ENCODE measurements around the gene TRIO.

TRIO gene

GRCh38 chr5:14450018-14450524, 306.9 kb downstream of the TRIO start:
- no peak for DNase-seq (ENCODE audit: low read depth, low spot score)

DNA sequence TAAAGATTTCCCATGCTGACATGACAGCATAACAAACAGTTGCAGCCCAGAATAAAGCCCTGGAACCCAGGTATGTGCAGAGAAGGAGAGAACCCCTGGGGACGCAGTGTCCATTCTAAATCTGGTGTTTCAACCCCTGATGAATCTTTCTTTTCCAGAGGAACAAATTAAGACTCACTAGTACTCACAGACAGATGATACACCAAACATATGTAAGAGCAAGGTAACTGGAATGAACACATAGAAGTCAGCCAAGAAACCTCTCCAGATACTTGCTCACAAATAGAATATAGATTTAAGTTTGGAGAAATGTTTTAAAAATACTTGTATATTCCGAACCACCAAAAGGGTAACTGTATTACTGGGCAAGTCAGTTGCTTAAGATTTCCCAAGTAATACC, 307.6 kb downstream of the TRIO start:
- no peak for DNase-seq (ENCODE audit: low read depth, low spot score)

DNA sequence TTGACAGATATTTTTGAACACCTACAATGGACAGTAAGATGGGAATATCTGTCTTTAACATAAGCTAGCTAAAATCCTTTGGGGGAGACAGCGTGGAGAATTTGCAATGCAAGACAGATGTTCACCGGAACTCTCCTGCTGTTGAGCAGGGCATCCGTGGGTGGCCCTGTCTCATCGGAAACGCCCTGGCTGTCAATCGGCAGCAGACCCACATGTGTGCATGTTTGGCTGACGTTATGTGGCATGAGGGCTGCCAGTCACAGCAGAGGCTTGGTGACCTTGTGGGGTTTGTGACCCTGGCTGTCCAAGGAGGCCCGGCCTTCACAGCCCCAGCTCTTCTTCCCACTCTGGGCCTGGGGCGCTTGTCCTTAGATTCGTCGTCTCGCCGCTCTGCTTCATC, 308.7 kb downstream of the TRIO start:
- DNase-seq (ENCODE audit: low read depth, low spot score): no peak

- DNase-seq (ENCODE audit: low read depth, low spot score): no peak
Observed at GRCh38 chr5:14452685-14453454, 309.7 kb downstream of the TRIO start.

GRCh38 chr5:14453481-14453880, 310.3 kb downstream of the TRIO start:
- no peak for DNase-seq (ENCODE audit: low read depth, low spot score)

- DNase-seq (ENCODE audit: low read depth, low spot score): no peak
Observed at GRCh38 chr5:14455814-14456321, 312.7 kb downstream of the TRIO start.

GRCh38 chr5:14457476-14457875, 314.3 kb downstream of the TRIO start:
- DNase-seq (ENCODE audit: low read depth, low spot score): no peak

GRCh38 chr5:14458414-14458813, 315.3 kb downstream of the TRIO start:
- no peak for DNase-seq (ENCODE audit: low read depth, low spot score)

DNA sequence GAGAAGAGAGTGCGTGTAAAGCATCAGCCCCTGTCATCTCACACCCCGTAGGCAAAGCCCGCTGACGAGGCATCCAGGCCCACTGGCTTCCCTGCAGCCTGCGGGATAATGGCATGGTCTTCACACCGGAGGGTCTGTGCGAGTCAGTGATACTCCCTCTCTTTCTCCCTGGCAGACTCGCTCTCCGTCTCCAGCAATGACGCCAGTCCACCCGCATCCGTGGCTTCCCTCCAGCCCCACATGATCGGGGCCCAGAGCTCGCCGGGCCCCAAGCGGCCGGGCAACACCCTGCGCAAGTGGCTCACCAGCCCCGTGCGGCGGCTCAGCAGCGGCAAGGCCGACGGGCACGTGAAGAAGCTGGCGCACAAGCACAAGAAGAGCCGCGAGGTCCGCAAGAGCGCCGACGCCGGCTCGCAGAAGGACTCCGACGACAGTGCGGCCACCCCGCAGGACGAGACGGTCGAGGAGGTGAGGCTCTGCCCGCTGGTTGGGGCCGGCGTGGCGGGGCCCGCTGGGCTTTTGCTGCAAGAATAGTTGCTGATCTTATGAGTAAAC, 317.8 kb downstream of the TRIO start:
- no peak for DNase-seq (ENCODE audit: low read depth, low spot score)

DNA sequence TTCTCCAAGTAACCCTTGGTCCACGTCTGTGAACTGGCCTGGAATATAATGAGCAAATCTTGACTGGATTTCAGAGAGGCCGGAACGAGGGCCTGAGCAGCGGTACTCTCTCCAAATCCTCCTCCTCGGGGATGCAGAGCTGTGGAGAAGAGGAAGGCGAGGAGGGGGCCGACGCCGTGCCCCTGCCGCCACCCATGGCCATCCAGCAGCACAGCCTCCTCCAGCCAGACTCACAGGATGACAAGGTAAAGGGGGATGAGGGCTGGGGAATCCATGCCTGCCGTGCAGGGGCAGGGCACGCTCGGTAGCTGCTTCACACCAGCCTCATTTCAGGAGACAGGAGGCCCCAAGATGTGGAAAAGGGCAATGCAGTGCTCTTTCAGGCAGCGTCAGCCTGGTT, 319.5 kb downstream of the TRIO start:
- no peak for DNase-seq (ENCODE audit: low read depth, low spot score)

DNA sequence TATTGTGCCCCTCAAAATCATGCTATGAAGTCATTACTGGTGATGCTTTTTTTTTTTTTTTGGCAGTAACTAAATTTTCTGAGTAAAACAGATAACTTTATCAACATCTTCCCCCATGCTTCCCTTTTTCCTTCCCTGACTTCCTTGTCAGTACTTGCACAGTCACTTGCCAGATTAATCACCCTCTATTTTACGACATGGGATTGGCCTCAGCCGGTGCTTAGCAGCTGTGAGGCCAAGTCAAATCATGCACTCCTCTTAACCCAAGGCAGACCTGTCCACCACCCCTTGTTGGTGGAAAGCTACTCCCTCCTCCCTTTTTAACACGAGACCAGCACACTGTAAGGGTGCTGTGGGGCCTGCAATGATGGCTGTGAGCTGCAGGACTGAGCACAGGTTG, 320.5 kb downstream of the TRIO start:
- no peak for DNase-seq (ENCODE audit: low read depth, low spot score)

DNA sequence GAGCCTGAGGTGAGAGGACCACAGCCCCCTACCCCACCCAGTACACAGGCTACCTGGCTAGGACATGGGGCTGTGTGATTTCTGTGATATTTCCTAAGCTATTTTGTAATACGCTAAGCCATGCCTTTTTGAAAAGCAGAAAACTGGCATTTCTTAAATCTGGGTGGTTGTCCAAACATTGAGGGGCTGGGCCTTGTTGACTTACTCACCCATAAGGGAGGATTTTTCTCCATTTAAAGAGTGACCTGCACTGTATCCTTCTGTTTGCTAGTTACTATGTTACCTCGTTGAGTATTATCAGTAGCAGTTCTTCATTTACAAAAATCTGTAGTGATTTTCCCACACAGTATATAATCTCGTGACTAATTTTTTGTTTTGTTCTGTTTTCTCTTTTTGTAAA, 321.0 kb downstream of the TRIO start:
- DNase-seq (ENCODE audit: low read depth, low spot score): no peak

GRCh38 chr5:14464671-14465070, 321.5 kb downstream of the TRIO start:
- DNase-seq (ENCODE audit: low read depth, low spot score): no peak

DNA sequence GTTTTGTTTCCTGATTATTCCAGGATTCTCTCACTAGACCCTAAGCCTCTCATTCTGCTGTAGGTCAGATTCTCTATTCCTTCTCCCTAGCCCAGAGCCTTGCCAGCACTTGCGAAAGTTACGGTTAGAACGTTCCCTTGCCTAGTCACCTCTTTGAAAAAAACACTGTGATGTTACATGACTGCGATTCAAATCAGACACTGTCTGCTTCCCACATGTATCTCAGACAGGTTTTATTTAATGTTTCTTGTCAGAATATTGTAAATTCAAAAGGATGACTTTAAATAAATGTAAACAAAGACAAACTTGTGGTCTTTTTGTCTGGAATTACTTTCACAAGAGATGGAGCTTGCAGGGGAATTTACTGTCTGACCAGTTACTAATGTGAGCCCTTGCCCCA, 322.0 kb downstream of the TRIO start:
- no peak for DNase-seq (ENCODE audit: low read depth, low spot score)

DNA sequence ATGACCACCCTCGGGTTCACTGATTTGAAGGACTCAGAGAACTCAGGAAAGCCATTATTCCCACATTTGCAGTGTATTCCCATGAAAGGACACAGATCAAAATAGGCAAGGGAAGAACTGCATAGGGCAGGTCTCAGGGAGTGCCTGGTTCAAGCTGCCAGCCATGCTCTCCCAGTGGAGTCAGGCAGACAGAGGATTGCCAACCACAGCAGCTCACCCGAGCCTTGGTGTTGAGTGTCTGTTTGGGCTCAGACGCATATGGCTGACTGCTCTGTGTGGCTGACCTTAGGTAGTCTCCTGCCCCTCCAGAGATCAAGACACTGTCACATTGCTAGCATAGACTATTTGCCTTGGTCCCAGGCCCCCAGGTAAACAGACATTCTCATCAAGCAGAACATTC, 322.6 kb downstream of the TRIO start:
- no peak for DNase-seq (ENCODE audit: low read depth, low spot score)

GRCh38 chr5:14467251-14467650, 324.1 kb downstream of the TRIO start:
- no peak for DNase-seq (ENCODE audit: low read depth, low spot score)

- DNase-seq (ENCODE audit: low read depth, low spot score): no peak
Observed at GRCh38 chr5:14467886-14468285, 324.7 kb downstream of the TRIO start.

GRCh38 chr5:14469551-14470377, 326.6 kb downstream of the TRIO start:
- DNase-seq (ENCODE audit: low read depth, low spot score): no peak

DNA sequence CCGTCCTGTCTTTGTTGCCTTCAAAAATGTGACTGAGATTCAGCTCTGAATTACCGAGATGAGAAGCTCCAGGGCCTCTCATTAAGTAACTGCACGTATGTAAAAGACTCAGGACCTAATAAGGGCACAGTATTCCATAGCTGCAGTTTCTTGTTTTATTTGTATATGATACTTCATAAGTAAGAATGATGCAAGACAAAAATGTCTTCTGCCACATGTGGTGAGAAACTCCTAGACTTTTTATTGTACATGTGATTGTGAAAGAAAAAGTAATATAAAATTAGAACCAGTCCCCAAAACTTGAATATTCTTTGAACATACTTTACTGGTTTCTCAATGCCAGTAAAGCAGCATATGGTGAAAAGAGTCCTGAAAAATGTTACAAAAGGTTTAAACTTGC, 328.4 kb downstream of the TRIO start:
- DNase-seq (ENCODE audit: low read depth, low spot score): no peak

DNA sequence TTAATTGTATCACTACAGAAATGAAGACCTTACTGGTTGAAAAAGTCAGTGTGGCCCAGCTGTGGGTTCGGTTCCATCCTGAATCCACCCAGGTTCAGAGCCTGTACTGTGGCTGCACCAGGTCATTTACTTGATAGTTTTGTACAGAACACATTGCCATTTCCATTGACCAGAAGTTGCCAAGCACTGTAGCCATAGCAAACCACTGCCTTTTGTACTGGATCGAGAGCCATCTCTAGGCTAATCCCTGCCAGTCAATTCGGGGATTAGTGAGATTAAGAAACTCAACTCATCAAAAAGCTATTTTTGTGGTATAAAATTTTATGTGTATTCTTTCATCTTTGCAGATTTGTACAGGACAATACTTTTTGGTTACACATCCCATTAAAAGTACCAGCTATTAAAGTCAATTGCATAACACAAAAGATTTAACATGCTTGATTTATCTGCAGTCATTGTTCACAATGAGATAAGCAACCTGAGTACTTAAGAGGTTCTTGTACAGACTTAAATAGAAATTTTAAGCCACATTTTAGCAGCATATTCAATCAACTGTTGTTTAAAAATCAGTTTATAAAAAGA, 329.9 kb downstream of the TRIO start:
- DNase-seq (ENCODE audit: low read depth, low spot score): no peak

GRCh38 chr5:14475045-14475444, 331.9 kb downstream of the TRIO start:
- no peak for DNase-seq (ENCODE audit: low read depth, low spot score)

Measured in smooth muscle cell of the brain vasculature (primary cell).